BLaER1 (cell line): ENCODE measurements around the gene GRB7.
A peak's percentile ranks its signal among the peaks of the same experiment; 100 is the strongest.

ENCODE experiments used
- H3K27ac ChIP-seq: shearing (Covaris generic); formaldehyde crosslinking; 2 replicates; pipeline ENCODE4 v1.8.1; 2022
- H3K27me3 ChIP-seq: shearing (Covaris generic); formaldehyde crosslinking; 2 replicates; pipeline ENCODE4 v1.8.1; 2022
- H3K36me3 ChIP-seq: shearing (Covaris generic); formaldehyde crosslinking; 2 replicates; pipeline ENCODE4 v1.8.1; 2022
- H3K4me1 ChIP-seq: shearing (Covaris generic); formaldehyde crosslinking; 2 replicates; pipeline ENCODE4 v1.8.1; 2022
- H3K4me2 ChIP-seq: shearing (Covaris generic); formaldehyde crosslinking; 2 replicates; pipeline ENCODE4 v1.8.1; 2022
- H3K4me3 ChIP-seq: shearing (Covaris generic); formaldehyde crosslinking; 2 replicates; pipeline ENCODE4 v1.8.1; 2022
- H3K9ac ChIP-seq: shearing (Covaris generic); formaldehyde crosslinking; 2 replicates; pipeline ENCODE4 v1.8.1; 2022
- H3K9me3 ChIP-seq: shearing (Covaris generic); formaldehyde crosslinking; 2 replicates; pipeline ENCODE4 v1.8.1; 2022
- H4K20me1 ChIP-seq: shearing (Covaris generic); formaldehyde crosslinking; 2 replicates; pipeline ENCODE4 v1.8.1; 2022
- Cebpa-rat ChIP-seq: shearing (Covaris generic); IDR thresholded peaks from 2 replicates; pipeline ENCODE4 v1.8.1; 2022

Gene GRB7

DNA sequence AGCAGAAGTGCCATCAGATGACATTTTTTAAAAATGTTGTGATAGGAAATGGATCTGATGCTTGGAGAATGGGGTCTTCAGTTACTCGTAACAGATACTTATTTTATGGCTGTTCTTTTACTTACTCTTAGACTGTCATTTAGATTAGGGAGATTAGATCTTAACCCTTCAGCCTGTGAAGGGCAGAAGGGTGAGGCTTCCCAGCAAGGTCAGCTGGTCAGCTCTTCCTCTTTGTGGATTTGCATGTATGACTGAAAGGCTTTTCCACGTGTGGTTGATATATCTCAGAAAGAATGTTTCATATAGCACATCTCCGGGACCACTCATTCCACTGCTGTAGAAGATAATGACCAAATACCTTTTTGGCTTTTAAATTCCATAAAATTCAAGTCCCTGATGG lies 27.4 kb downstream of the GRB7 start:
- peaks cover 37% of the 10 kb centered on the region for H3K4me1 ChIP-seq
- no peaks in the 10 kb centered on the region for H3K27me3 ChIP-seq
- H4K20me1 ChIP-seq, result no peaks in the 10 kb centered on the region

DNA sequence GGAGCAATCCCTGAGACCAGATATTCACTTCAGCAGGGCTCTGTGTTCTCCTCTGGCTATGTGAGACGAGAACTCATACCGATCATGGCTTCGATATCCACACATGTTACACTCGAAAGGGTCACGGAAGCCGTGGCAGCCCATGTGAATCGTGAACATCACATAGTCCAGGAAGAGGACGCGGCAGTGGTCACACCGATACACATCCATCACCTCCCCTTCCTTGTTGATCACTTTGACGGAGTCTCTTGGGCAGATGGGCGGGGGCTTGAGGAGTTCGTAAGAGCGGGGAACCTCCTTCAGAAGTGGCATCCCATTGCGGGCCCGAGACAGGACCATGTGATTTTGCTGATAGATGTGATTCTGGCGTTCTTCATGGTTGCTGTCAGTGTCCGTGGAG lies 28.0 kb downstream of the GRB7 start:
- TF ChIP-seq Cebpa-rat, result no peak
- no peak overlapping the region for H3K9ac ChIP-seq
- H3K27me3 ChIP-seq, result no peaks in the 10 kb centered on the region
- peak overlapping the region; percentile 71 for H3K4me2 ChIP-seq
- no peaks in the 10 kb centered on the region for H4K20me1 ChIP-seq
- 0 out of 2 replicates have a peak, but pooled peaks cover 4% of the 10 kb centered on the region for H3K9me3 ChIP-seq
- no peaks in the 10 kb centered on the region for H3K36me3 ChIP-seq
- H3K4me1 ChIP-seq, result peaks cover 37% of the 10 kb centered on the region
- no peak overlapping the region for H3K4me3 ChIP-seq
- H3K27ac ChIP-seq, result no peak overlapping the region

More for the DNA sequence above, 27.4 kb downstream of the GRB7 start:
- peak overlapping the region; percentile 71; the same call in 1 of the 2 replicates for H3K4me2 ChIP-seq
- H3K9me3 ChIP-seq, result 0 out of 2 replicates have a peak, but pooled peaks cover 4% of the 10 kb centered on the region
- no peaks in the 10 kb centered on the region for H3K36me3 ChIP-seq
- H3K27ac ChIP-seq, result no peak overlapping the region
- TF ChIP-seq Cebpa-rat, result no peak
- no peak overlapping the region for H3K4me3 ChIP-seq
- no peak overlapping the region for H3K9ac ChIP-seq

DNA sequence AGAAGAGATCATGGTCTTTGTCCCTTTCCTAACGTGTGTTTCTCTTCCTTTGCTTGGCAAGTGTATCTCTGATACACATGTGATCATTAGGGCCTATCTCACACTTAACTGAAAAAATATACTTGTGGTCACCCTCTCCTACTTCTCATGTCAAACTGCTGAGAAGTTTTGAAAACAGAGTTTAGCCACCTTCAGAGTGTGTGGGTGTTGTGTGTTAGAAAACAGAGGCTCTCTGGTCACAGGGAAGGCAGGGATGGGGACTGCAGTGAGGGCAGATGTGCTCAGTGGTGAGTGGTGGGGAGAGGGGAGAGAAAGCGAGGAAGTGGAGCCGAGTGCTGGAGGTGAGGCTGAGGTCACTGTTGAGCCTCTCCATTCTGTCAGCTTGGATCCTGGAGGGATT lies 29.4 kb downstream of the GRB7 start:
- peak overlapping the region; percentile 71 for H3K4me2 ChIP-seq
- H3K4me3 ChIP-seq, result no peak overlapping the region
- no peaks in the 10 kb centered on the region for H3K27me3 ChIP-seq
- peaks cover 33% of the 10 kb centered on the region for H3K4me1 ChIP-seq
- peak overlapping the region; percentile 47; the same call in 1 of the 2 replicates for H3K27ac ChIP-seq
- no peaks in the 10 kb centered on the region for H4K20me1 ChIP-seq
- H3K9ac ChIP-seq, result no peak overlapping the region
- TF ChIP-seq Cebpa-rat, result no peak
- H3K36me3 ChIP-seq, result no peaks in the 10 kb centered on the region
- H3K9me3 ChIP-seq, result 0 out of 2 replicates have a peak, but pooled peaks cover 4% of the 10 kb centered on the region

DNA sequence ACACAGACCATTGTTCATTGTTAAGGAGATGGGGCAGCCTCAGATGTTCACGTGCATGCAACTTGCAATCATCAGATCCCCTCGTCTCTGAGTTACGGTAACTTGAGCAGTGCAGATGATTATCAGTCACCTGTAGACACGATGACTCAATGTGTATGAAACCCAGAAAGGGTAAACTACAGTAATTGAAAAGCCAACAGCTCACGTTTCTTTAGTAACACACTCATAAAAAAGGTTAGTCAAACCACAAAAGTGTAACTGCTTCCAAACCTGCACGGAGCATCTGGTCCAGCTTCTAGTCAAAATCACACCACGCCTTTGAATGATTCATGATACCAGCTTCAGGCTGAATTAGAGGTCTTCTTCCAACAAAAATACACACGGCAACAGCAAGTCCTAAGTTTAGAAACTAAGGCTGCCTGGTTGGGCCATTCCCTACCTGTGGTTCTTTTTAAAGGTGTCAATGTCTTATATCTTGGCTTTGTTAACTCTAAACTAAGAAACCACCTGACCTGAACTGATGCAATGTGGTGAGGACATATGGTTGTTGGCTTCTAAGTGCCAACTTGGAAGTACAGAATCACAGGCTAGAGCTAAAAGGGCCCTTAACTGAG lies 32.3 kb downstream of the GRB7 start:
- H3K4me2 ChIP-seq, result no peak overlapping the region

DNA sequence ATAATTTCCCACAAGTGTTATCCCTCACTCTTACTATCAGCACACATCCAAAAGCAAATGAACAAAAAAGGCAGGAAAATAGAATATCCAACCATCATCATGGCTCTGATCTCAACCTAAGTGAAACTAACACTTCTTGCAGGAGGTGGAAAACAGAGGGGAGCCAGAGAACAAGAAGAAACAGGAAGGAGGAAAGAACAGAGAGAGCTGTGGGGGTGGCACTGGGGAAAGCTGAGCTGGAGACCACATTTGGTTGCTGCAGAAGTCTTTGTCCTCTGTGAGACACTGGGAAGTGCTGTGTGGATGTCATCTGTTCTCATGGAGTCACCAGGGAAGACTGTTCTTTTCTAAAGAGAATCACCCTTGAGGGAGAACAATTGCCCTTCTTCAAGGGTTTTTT lies 34.7 kb downstream of the GRB7 start:
- Histone ChIP-seq H3K4me2 (peak overlapping the region; percentile 25), H3K4me3 (no peak overlapping the region), H3K9me3 (no peaks in the 10 kb centered on the region), H3K9ac (no peak overlapping the region), H4K20me1 (no peaks in the 10 kb centered on the region), H3K27me3 (no peaks in the 10 kb centered on the region), H3K36me3 (no peaks in the 10 kb centered on the region), H3K27ac (no peak overlapping the region), H3K4me1 (peaks cover 13% of the 10 kb centered on the region)
- TF ChIP-seq Cebpa-rat, result no peak

More for the DNA sequence above, 32.3 kb downstream of the GRB7 start:
- Histone ChIP-seq H3K27me3 (no peaks in the 10 kb centered on the region), H3K9ac (no peak overlapping the region), H3K27ac (no peak overlapping the region), H4K20me1 (no peaks in the 10 kb centered on the region), H3K9me3 (0 out of 2 replicates have a peak, but pooled peaks cover 4% of the 10 kb centered on the region), H3K36me3 (no peaks in the 10 kb centered on the region), H3K4me3 (no peak overlapping the region), H3K4me1 (peaks cover 36% of the 10 kb centered on the region)
- no peak for TF ChIP-seq Cebpa-rat

DNA sequence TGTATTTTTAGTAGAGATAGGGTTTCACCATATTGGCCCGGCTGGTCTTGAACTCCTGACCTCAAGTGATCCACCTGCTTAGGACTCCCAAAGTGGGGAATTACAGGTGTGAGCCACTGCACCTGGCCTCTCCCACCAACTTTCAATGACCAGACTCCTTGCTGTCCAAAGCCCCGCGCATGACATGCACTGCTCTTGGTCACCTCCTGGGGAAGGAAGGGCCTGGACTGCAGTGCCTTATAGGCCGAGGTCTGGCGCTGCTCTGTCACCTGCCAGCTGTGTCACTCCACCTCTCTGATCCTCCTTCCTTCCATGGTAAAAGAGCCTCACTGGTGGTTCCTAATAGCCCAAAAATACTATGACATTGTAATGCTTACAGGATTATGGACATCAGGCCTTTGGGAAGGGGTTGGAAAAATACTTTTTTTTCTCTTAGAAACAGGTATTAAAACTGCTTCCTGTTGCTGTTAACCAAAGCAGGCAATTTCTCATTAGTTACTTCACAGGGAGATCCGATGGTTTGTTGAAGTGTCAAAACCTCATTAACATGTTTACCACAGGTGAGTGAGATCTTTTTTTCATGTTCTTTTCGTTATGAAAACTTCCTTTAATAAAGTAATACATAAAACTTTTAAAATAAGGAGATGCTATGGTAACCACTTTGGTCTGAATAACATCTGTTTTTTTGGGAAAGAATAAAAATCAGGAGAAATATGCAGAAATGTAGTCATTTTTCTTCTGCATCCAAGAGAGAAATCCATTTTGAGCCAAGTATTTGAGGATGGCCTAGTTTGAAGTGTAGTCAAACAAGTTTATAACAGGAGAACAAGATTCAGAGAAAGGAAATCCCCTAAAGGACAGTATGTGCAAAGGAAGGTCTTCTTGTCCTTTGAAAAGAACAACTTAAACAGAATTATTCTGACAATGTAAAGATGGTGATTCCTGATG lies 35.5 kb downstream of the GRB7 start:
- no peak overlapping the region for H3K4me3 ChIP-seq
- H3K4me1 ChIP-seq, result peaks cover 10% of the 10 kb centered on the region
- no peaks in the 10 kb centered on the region for H3K9me3 ChIP-seq
- TF ChIP-seq Cebpa-rat, result no peak
- H4K20me1 ChIP-seq, result no peaks in the 10 kb centered on the region
- no peaks in the 10 kb centered on the region for H3K36me3 ChIP-seq
- H3K4me2 ChIP-seq, result peak overlapping the region; percentile 25
- H3K27ac ChIP-seq, result no peak overlapping the region
- H3K27me3 ChIP-seq, result no peaks in the 10 kb centered on the region
- no peak overlapping the region for H3K9ac ChIP-seq

DNA sequence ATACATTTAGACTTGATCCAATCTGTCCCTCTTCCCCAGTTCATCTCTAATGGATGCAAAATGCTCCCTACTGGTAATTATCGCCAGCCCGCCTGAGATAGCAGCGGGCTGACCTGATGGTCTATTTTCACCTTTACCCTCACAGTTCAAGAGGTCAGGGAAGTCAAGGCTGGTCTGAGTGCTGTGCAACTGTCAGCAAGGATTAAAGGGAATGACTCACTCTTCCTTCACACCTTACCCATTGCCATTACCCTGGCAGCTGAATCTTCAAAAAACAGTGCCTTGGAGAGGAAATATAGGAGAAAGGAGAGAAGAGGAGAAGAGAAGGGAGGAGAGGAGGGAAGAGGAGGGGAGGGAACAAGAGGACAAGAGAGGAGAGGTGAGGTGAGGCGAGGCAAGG lies 36.3 kb downstream of the GRB7 start:
- Histone ChIP-seq H3K27ac (no peak overlapping the region), H3K9ac (no peak overlapping the region), H3K4me3 (no peak overlapping the region), H3K36me3 (no peaks in the 10 kb centered on the region), H3K9me3 (no peaks in the 10 kb centered on the region), H3K27me3 (no peaks in the 10 kb centered on the region), H3K4me1 (peaks cover 10% of the 10 kb centered on the region), H4K20me1 (no peaks in the 10 kb centered on the region), H3K4me2 (no peak overlapping the region)
- no peak for TF ChIP-seq Cebpa-rat

DNA sequence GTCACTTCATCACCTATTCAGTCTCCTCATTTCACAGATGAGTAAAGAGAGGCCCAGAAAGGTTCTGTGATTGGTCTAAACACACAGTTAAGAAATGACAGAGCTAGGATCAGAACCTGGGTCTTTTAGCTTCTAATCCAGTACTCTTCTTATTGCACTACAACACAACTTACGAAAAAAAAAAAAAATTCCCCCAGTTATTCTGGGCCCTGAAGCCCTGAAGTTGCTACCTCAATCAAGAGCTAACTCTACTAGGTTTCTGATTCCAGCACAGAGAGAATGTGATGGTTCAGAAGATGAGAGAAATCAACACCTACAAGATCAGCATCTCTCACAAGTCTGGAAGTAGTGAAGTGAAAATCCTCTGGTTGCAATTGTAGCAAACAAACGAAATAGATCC lies 37.3 kb downstream of the GRB7 start:
- no peak overlapping the region for H3K4me2 ChIP-seq
- TF ChIP-seq Cebpa-rat, result no peak
- peaks cover 10% of the 10 kb centered on the region for H3K4me1 ChIP-seq
- H3K27me3 ChIP-seq, result no peaks in the 10 kb centered on the region
- H3K9ac ChIP-seq, result no peak overlapping the region
- H3K36me3 ChIP-seq, result no peaks in the 10 kb centered on the region
- H3K4me3 ChIP-seq, result no peak overlapping the region
- H3K9me3 ChIP-seq, result no peaks in the 10 kb centered on the region
- H4K20me1 ChIP-seq, result no peaks in the 10 kb centered on the region
- no peak overlapping the region for H3K27ac ChIP-seq

DNA sequence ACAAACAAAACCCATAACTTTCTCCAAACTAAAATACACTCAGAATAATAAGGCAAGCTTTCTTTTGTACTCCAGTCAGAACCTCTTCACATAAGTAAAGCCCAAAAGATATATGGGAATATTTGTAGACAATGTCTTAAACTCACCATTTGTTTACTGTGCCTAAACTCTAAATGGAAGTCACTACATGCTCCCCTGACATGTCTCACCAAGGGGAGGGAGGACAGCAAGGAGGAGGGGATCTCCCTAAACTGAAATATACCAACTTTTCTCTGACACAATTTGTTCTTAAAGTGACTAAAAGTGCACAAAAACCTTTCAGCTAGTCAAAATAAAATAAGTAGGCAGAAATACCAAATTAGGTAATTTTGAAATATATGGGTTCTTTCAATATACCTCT lies 38.5 kb downstream of the GRB7 start:
- peaks cover 17% of the 10 kb centered on the region for H3K4me1 ChIP-seq

More for the DNA sequence above, 38.5 kb downstream of the GRB7 start:
- Histone ChIP-seq H3K27ac (no peak overlapping the region), H3K4me3 (no peak overlapping the region), H4K20me1 (no peaks in the 10 kb centered on the region), H3K9ac (no peak overlapping the region), H3K9me3 (no peaks in the 10 kb centered on the region), H3K4me2 (no peak overlapping the region), H3K27me3 (no peaks in the 10 kb centered on the region), H3K36me3 (no peaks in the 10 kb centered on the region)
- no peak for TF ChIP-seq Cebpa-rat
